GM21367 (cell line): ENCODE results near the gene ICAM1.

Experiments used
- ATAC-seq: cut with Tn5 transposase; IDR thresholded peaks from one replicate; pipeline ENCODE4 v1.9.1; 2021; ENCODE audit not compliant: unreplicated experiment

The ICAM1 gene

GRCh38 chr19:10320602-10321416 lies 49.9 kb downstream of the ICAM1 start:
- no peak for ATAC-seq

DNA sequence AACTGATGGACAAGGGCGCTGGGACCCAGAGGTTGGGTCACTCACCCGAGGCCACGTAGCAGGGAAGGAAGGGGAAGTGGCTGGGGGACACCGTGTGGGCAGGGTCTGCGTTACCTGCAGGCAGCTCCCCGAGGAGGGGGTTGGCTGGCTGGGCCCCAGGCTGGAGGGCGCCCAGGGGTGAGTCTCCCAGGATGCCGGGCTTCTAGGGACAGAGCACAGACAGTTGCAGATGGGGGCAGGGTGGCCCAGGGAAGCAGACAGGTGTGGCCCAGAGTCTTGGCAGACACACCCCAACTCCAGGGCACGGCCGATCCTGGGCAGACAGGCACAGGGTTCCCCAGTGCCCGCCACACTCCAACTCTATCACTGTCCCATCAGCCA lies 50.5 kb downstream of the ICAM1 start:
- no peak for ATAC-seq

DNA sequence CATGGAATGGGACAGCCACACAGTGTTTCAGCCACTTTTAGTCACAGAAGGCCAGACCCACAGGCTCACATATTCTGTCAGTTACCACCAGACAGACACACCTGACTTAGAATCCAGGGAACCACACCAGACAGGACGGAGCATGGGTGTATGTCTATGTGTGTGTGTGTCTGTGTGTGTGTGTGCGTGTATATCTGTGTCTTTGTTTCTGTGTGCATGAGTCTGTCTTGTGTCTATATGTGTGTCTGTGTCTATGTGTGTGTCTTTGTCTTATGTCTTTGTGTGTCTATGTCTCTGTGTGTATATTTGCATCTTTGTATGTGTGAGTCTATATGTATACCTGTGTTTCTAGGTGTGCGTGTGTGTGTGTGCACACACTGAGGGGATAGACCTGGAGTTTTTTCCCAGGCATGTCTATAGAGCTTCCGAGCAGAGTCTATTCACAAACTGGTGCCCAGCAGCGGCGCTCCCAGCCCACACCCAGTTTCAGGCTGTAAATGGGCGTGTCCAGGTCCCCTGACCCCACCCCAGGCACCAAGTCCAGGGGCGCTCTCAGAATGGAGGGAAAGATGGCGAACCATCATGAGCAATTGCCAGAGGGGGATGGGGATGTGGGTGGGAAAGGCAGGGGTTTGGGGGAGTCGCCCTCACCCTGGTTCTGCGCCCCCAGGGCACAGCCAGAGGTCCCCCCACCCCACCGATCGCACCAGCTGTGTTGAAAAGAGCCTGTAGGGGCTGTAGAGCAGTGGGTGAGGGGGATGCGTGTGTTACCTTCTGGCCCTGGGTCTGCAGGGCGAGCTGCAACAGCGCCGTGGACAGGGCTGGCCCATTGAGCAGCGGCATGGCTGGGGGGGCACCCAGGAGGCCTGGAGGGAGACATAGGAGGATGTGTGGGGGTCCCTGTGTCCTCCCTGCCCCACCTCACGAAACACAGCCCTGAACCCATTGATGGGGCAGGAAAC lies 51.2 kb downstream of the ICAM1 start:
- ATAC-seq, result no peak

GRCh38 chr19:10325732-10326131 lies 54.8 kb downstream of the ICAM1 start:
- no peak for ATAC-seq

- no peak for ATAC-seq
These were observed 56.9 kb downstream of the ICAM1 start for GRCh38 chr19:10327793-10328192.

DNA sequence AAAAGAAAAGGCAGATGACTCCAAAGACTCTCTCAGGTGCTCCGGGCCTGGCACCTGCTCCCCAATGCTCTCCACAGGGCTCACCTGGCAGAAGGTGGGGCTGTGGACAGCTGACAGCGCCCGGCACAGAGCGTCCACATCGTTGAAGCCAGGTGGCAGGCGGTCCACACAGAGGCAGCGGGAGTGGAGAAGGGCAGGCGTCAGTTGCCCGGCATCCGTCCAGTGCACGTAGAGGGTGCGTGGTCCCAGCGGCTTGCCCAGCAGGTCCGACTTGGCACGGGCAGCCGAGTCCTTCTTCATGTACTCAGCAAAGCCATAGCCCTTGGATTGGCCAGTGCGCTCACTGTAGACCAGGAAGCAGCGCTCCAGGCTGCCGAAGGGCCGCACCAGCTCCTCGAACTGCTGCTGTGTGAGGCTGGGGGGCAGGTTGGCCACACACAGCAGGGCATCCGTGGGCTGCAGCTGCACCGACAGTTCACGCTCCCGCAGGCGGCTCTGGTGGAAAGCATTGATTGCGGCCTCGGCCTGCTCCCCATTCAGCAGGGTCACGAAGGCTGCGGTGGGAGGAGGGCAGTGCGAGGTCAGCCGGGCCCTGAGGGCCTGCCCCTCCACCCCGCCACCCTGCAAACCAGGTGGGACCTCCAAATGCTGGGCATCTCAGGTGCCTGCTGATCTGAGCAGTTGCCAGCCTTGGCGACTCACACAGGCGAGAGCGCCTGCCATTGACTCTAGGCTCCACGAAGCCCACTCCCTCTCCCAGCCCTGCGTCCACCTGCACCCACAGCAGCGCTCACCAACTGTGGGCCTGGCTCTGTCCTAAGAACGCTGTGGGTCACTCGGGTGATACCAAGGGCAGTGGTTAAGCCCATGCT lies 57.9 kb downstream of the ICAM1 start:
- ATAC-seq, result no peak

DNA sequence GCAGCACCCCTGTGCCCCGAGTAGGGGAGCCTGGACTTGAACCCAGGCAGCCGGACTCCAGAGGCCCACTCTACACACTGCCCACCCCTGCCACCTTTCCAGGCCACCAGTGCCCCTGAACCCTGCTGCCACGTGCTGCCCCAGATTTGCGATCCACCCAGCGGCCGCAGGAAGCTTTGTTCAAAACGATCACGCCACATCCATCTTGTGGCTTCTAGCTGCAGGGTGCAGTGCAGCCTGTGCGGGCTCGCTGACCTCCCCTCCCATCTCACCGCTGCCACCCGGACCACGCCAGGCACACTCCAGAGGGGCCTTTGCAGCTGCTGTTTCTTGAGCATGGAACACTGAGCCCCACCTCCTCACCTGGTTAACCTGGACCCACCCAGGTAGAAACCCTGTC lies 58.6 kb downstream of the ICAM1 start:
- ATAC-seq, result no peak

DNA sequence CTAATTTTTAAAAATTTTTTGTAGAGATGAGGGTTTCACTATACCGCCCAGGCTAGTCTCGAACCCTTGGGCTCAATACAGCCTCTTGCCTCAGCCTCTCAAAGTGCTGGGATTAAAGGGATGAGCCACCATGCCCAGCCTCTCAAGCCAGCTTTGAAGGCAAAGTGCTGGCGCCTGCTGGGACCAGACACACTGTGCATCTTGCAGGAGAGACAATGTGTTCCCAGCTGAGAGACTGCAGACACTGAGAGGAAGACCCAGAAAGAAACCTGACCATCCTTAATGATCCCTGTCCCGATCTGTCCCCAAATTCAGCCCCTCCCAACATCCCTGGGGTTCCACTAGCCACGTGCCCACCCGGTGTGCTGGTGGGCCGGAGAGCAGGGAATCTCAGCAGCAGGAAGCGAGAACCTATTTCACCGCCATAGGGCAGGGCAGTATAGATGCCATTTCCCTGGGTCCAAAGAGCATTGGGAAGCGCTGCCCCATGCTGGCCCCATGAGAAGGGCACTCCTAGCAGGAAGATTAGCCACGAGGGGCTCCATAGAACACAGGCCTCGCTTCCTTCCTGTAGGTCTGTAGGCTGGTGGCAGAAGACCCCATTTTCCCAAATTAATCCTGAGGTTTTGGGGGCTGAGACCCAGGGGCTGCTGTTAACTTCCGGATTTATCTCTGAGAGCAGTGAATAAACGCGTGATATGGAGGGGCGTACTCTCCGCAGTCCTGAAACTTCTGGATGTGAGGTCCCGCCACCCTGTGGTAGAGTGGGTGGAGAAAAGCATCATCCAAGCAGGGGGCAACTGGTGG lies 61.4 kb downstream of the ICAM1 start:
- ATAC-seq, result no peak

- peak; percentile 56 for ATAC-seq
These were observed 62.2 kb downstream of the ICAM1 start, which contains the start of gene RAVER1 for GRCh38 chr19:10332965-10333757. TSS of gene RAVER1 (minus strand) at chr19:10333529. CDS start at chr19:10333507, 22 bp downstream.

DNA sequence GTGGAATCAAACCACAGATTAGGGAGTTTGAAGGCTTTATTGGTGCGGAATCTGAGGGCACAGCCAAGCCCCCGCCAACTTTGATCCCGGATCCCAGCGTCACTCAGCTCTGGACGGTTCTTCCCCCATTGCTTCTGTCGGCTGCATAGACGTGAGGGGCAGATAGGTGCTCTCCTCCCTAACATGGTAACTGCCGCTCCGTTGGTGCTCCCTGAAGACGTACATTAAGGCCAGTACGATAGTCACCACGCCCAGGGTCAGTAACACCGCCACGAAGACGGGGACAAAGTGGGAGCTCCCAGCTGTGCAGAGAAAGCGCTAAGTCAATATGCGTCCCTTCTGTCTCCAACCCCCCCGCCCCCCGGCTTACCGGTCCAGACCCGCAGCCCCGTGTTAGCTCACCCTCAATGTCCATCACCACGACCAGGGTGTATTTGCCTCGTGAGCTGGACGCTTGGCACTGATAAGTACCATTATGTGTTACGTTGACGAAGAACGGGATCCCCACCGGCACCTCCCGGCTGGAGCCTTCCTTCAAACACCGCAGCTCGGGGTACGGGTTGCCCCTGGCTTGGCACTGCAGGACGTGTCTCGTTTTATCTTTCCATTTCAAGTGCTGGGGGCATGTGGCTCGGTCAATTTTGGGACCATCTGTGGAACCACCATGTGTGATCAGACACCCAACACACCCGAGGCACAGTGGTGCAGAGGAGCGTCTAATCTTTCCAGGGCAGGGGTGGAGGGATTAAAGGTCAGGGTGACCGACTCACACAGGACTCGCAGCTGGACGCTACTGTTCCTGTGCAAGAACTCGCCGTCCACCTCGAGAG lies 63.1 kb downstream of the ICAM1 start:
- peak; percentile 17 for ATAC-seq

DNA sequence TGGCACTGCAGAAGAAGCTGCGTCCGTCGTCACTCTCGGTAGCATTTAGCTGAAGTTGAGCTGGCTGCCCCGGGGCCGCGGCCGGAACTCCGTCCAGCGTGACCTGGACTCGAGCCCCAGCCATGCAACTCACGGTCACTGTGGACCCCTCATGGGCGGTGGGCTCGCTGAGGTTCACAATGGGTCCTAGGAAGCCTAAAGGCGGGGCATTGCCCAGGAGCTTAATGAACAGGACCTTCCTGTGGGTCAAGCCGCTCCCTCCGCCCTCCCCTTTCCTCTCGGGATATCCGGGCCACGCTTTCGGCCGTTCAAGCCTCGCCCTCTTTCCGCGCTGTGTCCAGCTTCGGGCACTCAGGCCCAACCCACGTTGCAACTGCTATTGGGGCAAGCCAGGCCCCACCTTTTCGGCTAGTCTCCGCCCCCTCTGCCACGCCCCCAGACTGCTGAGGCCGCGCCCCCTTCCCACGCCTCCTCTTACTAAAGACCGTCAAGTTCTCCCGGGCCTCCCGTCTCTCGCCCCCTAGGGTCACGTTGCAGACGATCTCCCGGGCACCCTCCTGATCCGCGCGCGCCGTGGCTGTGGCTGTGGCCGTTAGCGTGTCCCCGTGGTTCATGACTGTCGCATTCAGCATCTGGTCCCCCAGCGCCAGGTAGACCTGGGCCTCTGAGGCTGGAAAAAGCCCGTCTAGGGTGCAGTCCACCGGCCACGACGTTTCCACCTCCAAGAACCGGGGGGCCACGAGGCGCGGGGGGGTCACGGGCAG lies 63.9 kb downstream of the ICAM1 start:
- no peak for ATAC-seq

DNA sequence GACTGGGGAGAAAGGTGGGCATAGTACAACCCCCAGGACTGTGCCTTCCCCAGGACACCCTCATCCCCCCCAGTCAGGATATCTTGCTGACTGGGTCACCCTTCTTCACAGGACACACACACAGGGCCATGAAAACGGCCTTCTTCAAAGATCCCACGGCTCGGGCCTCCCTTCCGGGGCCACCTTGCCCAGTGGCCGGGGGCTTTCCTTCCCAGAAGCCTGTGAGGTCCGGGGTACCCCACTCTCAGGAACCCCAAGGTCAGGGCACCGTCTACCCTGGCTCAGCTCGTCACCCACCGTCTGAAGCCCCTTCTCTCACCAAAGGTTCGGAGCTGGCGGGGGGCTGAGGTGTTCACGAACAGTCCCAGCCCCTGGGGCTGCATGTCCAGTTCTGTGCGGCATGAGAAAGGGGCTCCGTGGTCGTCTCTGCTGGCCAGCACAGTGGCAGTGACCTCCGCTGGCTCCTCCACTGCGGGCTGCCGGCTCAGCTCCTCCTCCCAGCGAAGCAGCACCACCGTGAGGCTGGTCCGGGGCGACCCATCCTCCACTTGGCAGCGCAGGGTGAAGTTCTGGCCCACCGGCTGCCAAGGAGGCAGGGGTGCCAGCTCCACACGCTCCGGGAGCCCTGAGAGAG lies 64.5 kb downstream of the ICAM1 start:
- ATAC-seq, result no peak
